Measurements from ENCODE around the gene NHLH2. TPM values are rescaled to one million over a fixed set of nuclear protein-coding genes. Genes with fewer than 3 reads are reported as not detected.
A peak's percentile ranks its signal among the peaks of the same experiment; 100 is the strongest.

Gene NHLH2
- total RNA-seq, 6 experiments from 2014 or later: not detected

- no peak overlapping the region for H3K27ac Mint-ChIP-seq
- H3K4me3 Mint-ChIP-seq: no peak overlapping the region
- TF ChIP-seq, protein P1, sequence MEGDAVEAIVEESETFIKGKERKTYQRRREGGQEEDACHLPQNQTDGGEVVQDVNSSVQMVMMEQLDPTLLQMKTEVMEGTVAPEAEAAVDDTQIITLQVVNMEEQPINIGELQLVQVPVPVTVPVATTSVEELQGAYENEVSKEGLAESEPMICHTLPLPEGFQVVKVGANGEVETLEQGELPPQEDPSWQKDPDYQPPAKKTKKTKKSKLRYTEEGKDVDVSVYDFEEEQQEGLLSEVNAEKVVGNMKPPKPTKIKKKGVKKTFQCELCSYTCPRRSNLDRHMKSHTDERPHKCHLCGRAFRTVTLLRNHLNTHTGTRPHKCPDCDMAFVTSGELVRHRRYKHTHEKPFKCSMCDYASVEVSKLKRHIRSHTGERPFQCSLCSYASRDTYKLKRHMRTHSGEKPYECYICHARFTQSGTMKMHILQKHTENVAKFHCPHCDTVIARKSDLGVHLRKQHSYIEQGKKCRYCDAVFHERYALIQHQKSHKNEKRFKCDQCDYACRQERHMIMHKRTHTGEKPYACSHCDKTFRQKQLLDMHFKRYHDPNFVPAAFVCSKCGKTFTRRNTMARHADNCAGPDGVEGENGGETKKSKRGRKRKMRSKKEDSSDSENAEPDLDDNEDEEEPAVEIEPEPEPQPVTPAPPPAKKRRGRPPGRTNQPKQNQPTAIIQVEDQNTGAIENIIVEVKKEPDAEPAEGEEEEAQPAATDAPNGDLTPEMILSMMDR (IDR thresholded peaks at IDR 0.05): no peak
Measured at GRCh38 chr1:115829947-115830346, 11.0 kb downstream of the NHLH2 start.

DNA sequence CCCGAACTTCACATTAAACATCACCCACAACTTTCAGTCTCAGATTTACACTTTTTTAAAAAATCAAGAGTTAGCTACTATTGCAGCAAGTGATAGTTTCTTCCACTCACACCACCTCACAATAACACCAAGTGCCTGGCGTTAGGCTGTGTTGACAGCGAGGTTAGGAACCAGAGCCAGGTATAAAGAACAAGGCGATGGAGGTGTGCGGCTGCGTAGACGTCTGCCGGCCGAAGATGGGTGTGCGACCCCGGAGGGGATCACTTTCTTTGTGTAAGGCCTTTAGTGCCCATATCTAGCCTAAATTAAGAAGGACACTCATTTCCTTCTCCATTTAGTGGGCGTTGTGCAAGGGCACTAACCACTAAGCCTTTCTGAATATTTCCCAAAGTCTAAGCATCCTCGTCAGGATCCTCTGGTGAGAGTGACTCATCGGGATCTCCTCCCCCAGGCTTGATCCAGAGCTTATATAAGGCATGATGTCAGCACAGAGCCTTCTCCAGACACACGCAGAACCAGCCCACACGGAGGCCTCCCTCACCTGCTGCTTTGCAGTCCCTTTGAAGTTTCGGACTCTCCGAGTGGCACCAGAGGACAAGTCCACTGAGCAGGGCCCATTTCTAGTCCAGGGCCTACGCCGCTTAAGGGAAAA lies 11.8 kb downstream of the NHLH2 start:
- H3K4me3 Mint-ChIP-seq: peak overlapping the region; percentile 55; the same call in 1 of the 2 replicates
- TF ChIP-seq, protein P1 (IDR thresholded peaks at IDR 0.05): no peak
- no peaks in the 10 kb centered on the region for H3K9me3 Mint-ChIP-seq
- peaks cover 11% of the 10 kb centered on the region for H3K4me1 Mint-ChIP-seq (ENCODE audit: low read depth)
- H3K27ac Mint-ChIP-seq: no peak overlapping the region
- H3K36me3 Mint-ChIP-seq (ENCODE audit: low read depth): no peaks in the 10 kb centered on the region
- peaks cover 35% of the 10 kb centered on the region for H3K27me3 Mint-ChIP-seq (ENCODE audit: insufficient read depth)
- DNase-seq: peak; percentile 58

More at GRCh38 chr1:115829947-115830346, 11.0 kb downstream of the NHLH2 start:
- Mint-ChIP-seq H3K36me3 (ENCODE audit: low read depth) (no peaks in the 10 kb centered on the region), H3K27me3 (ENCODE audit: insufficient read depth) (peaks cover 36% of the 10 kb centered on the region), H3K9me3 (no peaks in the 10 kb centered on the region), H3K4me1 (ENCODE audit: low read depth) (peaks cover 11% of the 10 kb centered on the region)
- no peak for DNase-seq

DNA sequence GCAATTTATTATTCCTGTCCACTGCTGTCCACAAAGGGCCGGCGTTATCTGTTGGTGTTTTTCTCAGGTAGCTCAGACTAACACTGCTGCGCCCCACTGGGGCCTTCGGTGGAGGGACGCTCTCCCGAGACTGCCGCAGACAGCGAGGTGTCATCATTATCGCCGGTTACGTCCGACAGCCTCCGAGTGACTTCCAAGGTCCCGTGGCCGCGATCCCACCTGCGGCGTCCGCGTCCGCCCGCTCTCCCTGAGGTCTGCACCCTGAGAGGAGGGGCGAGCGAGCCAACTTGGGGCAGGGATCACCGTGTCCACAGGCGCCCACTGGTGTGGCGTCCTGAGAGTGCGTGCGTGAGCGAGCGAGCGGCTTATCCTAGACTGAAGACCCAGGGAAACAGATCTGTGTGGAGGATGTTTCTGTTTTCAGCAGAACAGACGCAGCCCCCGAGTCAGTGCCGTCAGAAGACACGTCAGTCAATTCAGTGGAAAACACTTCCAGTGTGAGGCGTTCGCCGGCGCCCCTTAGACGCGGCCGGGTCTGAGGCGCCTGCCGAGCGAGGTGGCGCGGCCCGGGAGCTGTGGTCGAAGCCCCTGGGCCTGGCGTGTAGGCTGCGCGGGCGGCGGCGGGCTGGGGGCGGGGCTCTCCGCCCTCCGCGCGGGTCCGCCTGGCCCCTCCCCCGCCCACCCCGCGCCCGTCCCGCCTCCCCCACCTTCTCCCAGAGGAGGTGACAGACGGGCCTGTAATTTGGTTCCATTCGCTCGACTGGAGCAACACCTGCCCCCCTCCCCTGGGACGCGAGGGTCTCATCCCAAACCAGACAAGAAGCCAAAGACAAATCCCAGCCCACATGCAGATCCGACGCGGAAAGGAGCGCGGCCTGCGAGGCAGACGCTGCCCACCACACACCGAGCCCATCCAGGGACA lies 12.6 kb downstream of the NHLH2 start:
- Mint-ChIP-seq H3K27me3 (ENCODE audit: insufficient read depth) (peaks cover 35% of the 10 kb centered on the region), H3K27ac (no peak overlapping the region), H3K4me3 (peak overlapping the region; percentile 55; the same call in 1 of the 2 replicates), H3K9me3 (no peaks in the 10 kb centered on the region), H3K36me3 (ENCODE audit: low read depth) (no peaks in the 10 kb centered on the region), H3K4me1 (ENCODE audit: low read depth) (peaks cover 11% of the 10 kb centered on the region)
- TF ChIP-seq, protein P1 (IDR thresholded peaks at IDR 0.05): no peak
- DNase-seq: no peak

- H3K27ac Mint-ChIP-seq: no peak overlapping the region
- peaks cover 35% of the 10 kb centered on the region for H3K27me3 Mint-ChIP-seq (ENCODE audit: insufficient read depth)
- H3K36me3 Mint-ChIP-seq (ENCODE audit: low read depth): no peaks in the 10 kb centered on the region
- H3K4me3 Mint-ChIP-seq: no peak overlapping the region
- TF ChIP-seq, protein P1 (IDR thresholded peaks at IDR 0.05): no peak
- DNase-seq: no peak
- H3K4me1 Mint-ChIP-seq (ENCODE audit: low read depth): peaks cover 11% of the 10 kb centered on the region
- H3K9me3 Mint-ChIP-seq: no peaks in the 10 kb centered on the region
Measured at GRCh38 chr1:115827452-115828044, 13.4 kb downstream of the NHLH2 start.

- H3K36me3 Mint-ChIP-seq (ENCODE audit: low read depth): no peaks in the 10 kb centered on the region
- H3K4me1 Mint-ChIP-seq (ENCODE audit: low read depth): peaks cover 11% of the 10 kb centered on the region
- H3K27me3 Mint-ChIP-seq (ENCODE audit: insufficient read depth): peaks cover 33% of the 10 kb centered on the region
- H3K4me3 Mint-ChIP-seq: no peak overlapping the region
- TF ChIP-seq, protein P1 (IDR thresholded peaks at IDR 0.05): no peak
- H3K27ac Mint-ChIP-seq: no peak overlapping the region
- no peak for DNase-seq
- no peaks in the 10 kb centered on the region for H3K9me3 Mint-ChIP-seq
Measured at GRCh38 chr1:115826628-115827027, 14.3 kb downstream of the NHLH2 start.

All from HFFc6 (cell line).